AG09309 (cell line): ENCODE measurements around the gene PADI4.
"Not testable (repeated sequence)": the region's sequence is repeated elsewhere in the genome, so short reads cannot be mapped to it uniquely, and the experiment has no call there.

ENCODE experiments used
- DNase-seq: peaks from one replicate; pipeline ENCODE4 v3.0.0-alpha.2; 2010; ENCODE audit warnings: low read depth
- H3K4me3 ChIP-seq: 2 replicates; pipeline ENCODE4 v1.5.1; 2011; ENCODE audit warnings: mild to moderate bottlenecking, low read depth, low read length, moderate library complexity; ENCODE audit not compliant: control insufficient read depth
- TF ChIP-seq, protein P1 (sequence below): IDR thresholded peaks from 2 replicates; pipeline ENCODE4 v1.5.1; 2011; ENCODE audit warnings: mild to moderate bottlenecking, low read depth, low read length, inconsistent platforms; ENCODE audit not compliant: insufficient read depth, control insufficient read depth; ENCODE audit errors: missing control alignments

Gene PADI4

DNA sequence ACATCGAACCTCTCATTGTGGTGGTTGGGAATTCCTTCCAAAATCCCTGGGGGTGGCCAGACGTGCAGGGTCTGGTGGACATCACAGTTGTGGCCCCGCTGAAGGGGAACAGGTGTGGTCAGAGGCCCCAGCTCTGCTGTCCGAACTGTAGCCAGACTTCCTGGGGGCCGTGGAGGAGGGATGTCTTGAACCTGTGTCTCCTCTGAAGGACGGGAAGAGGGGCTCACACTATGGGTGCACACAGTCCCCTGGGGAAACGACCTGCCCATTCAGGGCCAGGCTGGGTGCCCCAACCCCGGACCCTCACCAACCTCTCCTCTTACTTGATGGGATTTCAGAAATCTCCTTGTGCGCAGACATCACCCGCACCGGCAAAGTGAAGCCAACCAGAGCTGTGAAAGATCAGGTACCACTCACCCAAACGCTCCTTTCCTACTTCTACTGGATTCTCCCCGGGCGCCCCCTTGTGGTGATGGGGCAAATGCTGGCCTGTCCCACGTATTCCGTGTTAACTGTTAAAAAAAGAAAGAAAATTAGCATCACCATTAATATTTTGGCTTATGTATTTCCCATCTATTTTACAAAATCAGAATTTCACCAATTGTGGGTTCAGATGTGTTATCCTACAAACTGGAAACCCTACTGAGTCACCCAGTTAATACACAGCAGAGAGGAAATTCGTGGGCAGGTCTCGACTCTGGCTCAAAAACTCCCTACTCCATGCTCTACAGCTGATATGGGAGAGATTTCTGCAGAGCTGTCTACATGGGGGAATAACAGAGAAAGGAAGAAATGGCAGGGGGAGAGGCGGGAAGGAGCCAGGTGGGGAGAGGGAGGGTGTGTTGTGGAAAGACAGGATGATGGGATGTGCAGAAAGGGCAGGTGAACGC is 28.1 kb downstream of the PADI4 start:
- DNase-seq, result no peak
- TF ChIP-seq, protein P1, sequence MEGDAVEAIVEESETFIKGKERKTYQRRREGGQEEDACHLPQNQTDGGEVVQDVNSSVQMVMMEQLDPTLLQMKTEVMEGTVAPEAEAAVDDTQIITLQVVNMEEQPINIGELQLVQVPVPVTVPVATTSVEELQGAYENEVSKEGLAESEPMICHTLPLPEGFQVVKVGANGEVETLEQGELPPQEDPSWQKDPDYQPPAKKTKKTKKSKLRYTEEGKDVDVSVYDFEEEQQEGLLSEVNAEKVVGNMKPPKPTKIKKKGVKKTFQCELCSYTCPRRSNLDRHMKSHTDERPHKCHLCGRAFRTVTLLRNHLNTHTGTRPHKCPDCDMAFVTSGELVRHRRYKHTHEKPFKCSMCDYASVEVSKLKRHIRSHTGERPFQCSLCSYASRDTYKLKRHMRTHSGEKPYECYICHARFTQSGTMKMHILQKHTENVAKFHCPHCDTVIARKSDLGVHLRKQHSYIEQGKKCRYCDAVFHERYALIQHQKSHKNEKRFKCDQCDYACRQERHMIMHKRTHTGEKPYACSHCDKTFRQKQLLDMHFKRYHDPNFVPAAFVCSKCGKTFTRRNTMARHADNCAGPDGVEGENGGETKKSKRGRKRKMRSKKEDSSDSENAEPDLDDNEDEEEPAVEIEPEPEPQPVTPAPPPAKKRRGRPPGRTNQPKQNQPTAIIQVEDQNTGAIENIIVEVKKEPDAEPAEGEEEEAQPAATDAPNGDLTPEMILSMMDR, result peak; percentile 92
- H3K4me3 ChIP-seq, result no peak overlapping the region

GRCh38 chr1:17338706-17339493 is 30.9 kb downstream of the PADI4 start:
- H3K4me3 ChIP-seq, result no peak overlapping the region
- TF ChIP-seq, protein P1, result no peak
- DNase-seq, result no peak

GRCh38 chr1:17339521-17339920 is 31.5 kb downstream of the PADI4 start:
- TF ChIP-seq, protein P1, result no peak
- no peak for DNase-seq

GRCh38 chr1:17340358-17340757 is 32.4 kb downstream of the PADI4 start:
- no peak for DNase-seq
- TF ChIP-seq, protein P1, result no peak
- H3K4me3 ChIP-seq, result no peak overlapping the region

More at GRCh38 chr1:17339521-17339920, 31.5 kb downstream of the PADI4 start:
- H3K4me3 ChIP-seq, result no peak overlapping the region

DNA sequence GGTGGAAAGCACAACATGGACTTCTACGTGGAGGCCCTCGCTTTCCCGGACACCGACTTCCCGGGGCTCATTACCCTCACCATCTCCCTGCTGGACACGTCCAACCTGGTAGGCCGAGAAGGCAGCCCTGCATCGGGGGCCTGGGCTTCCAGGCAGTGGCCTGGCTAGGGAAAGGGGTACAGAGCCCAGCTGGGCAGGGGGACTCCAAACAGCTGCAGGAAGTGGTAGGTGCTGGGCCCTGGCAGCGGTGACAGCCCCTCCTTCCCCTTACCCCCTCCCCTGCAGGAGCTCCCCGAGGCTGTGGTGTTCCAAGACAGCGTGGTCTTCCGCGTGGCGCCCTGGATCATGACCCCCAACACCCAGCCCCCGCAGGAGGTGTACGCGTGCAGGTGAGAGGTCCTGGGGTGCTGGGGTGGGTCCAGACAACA is 34.0 kb downstream of the PADI4 start:
- TF ChIP-seq, protein P1, result no peak
- DNase-seq, result no peak
- no peak overlapping the region for H3K4me3 ChIP-seq

DNA sequence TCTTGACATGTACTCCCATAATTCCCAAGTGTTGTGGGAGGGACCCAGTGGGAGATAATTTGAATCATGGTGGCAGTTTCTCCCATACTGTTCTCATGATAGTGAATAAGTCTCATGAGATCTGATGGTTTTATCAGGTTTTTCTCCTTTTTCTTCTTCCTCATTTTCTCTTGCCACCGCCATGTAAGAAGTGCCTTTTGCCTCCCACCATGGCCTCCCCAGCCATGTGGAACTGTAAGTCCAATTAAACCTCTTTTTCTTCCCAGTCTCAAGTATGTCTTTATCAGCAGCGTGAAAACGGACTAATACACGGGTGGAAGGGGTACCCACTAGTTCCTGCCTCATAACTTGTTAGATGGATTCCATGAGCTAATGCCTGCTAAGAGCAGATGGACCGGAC is 37.5 kb downstream of the PADI4 start:
- DNase-seq, result not testable (repeated sequence)

More for the DNA sequence above, 37.5 kb downstream of the PADI4 start:
- not testable (repeated sequence) for H3K4me3 ChIP-seq
